Activated naive CD8-positive, alpha-beta T cell treated with anti-CD3 and anti-CD28 coated beads for 36 hours (primary cell): ENCODE results near the gene ZFPM1. TPM values are rescaled to one million over a fixed set of nuclear protein-coding genes. Genes with fewer than 3 reads are reported as not detected.
"Not testable (repeated sequence)": the region's sequence is repeated elsewhere in the genome, so short reads cannot be mapped to it uniquely, and the experiment has no call there.

ENCODE experiments used
- DNase-seq: peaks from one replicate; pipeline ENCODE4 v3.0.0; 2021
- H3K27ac Mint-ChIP-seq: one replicate; pipeline ENCODE4 v1.8.0; 2022; ENCODE audit warnings: mild to moderate bottlenecking, moderate library complexity, mixed read lengths
- H3K27me3 Mint-ChIP-seq: one replicate; pipeline ENCODE4 v1.8.0; 2022; ENCODE audit warnings: mild to moderate bottlenecking, mixed read lengths
- H3K36me3 Mint-ChIP-seq: one replicate; pipeline ENCODE4 v1.8.0; 2021; ENCODE audit warnings: mild to moderate bottlenecking, mixed read lengths
- H3K4me1 Mint-ChIP-seq: one replicate; pipeline ENCODE4 v1.8.0; 2021; ENCODE audit warnings: mixed read lengths
- H3K4me3 Mint-ChIP-seq: one replicate; pipeline ENCODE4 v1.8.0; 2022; ENCODE audit warnings: mild to moderate bottlenecking, moderate library complexity, mixed read lengths
- H3K9me3 Mint-ChIP-seq: one replicate; pipeline ENCODE4 v1.8.0; 2022; ENCODE audit warnings: mixed read lengths
- total RNA-seq, 2 experiments: library from RNA; stranded (reverse); gene quantifications; one replicate each; pipeline ENCODE4 v1.2.3, GENCODE V29; 2021

ZFPM1 gene
- total RNA-seq, 2 experiments from 2014 or later, result 6.7 to 6.9 TPM

DNA sequence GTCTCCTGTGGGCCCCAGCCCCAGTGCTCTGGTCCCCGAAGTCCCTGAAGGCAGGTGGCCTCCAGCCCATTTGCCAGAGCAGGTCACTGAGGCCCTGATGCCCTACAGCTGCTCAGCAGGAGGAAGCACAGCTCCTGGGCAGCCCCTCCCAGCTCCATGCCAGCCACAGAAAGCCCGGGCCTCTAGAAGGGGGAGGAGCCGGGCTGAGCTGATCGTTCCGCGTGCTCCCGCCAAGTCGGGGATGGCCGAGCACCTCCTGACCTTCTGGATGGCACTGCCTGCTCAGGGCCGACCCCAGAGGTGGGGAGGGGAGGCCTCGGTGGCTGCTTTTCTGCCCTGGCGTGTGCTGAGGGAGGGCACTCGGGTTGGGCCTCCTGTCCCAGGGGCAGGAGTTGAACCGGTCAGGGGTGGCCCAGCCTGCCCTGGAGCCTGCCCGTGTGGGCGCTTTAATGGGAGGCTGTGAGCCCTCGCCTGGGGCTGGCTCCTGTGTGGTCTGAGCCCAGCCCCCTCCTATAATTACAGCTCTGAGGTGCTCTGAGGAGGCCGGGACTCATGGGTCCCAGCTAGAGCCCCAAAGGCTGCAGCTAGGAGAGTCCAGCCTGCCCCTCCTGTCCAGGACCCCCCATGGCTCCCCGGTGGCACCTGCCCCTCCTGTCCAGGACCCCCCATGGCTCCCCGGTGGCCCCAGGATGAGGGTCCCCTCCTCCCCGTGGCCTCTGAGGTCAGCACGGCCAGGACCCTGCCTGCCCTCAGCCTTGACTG, 29.7 kb downstream of the ZFPM1 start:
- no peaks in the 10 kb centered on the region for H3K36me3 Mint-ChIP-seq
- no peak overlapping the region for H3K4me3 Mint-ChIP-seq
- H3K27ac Mint-ChIP-seq, result no peak overlapping the region
- H3K27me3 Mint-ChIP-seq, result no peaks in the 10 kb centered on the region
- no peaks in the 10 kb centered on the region for H3K9me3 Mint-ChIP-seq
- H3K4me1 Mint-ChIP-seq, result peaks cover 23% of the 10 kb centered on the region
- no peak for DNase-seq

DNA sequence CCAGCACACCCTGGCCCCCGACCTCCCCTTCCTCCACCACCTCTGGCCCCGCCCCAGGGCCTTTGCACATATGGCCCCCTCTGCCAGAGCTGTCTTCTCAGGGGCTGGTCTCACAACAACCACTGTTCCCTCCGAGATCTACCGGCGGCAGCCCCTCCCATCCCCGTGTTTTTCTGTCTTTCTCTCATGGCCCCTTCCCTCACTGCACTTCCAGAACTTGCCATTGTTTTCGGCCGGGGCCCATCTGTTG, 30.2 kb downstream of the ZFPM1 start:
- Mint-ChIP-seq H3K27ac (no peak overlapping the region), H3K27me3 (no peaks in the 10 kb centered on the region), H3K4me1 (peaks cover 19% of the 10 kb centered on the region), H3K4me3 (no peak overlapping the region), H3K9me3 (no peaks in the 10 kb centered on the region), H3K36me3 (no peaks in the 10 kb centered on the region)
- no peak for DNase-seq

DNA sequence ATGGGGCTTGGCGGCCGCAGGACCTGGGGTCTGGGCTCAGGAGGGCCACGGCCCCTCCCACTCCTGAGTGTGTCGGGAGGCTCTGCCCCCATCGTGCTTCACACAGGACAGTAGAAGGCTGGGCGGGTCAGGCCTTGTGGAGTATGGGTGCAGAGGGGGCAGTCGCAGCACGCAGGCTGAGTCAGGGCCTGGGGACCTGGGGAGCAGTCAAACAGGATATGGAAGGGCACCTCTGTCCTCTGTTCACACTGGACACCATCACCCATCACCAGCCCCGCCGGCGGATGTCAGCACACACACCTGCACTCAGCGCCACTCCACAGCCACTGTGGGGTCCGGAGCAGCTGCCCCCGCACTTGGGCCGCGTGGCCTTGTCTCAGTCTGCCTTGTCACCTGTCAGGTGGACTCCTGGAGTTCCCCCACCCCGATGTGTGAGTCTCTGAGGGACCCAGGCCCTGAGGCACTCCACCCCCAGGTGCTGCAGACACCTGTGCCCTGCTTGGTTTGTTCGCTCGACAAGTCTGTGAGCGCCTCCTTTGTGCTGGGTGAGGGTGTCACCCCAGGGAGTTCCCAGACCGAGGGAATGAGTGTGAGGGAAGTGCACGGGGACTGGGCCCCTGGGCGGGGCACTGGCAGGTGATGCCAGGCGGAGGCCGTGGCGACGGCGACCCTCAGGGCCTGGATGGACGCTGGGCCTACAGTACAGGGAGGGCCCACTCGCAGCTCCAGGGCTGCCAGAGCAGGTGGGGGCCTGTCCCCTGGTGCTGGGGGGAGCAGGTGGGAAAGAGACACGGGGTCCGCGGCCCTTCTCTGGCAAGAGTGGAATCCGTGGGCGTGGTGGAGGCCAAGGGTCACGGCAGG, 31.7 kb downstream of the ZFPM1 start:
- Mint-ChIP-seq H3K4me3 (no peak overlapping the region), H3K9me3 (no peaks in the 10 kb centered on the region), H3K36me3 (no peaks in the 10 kb centered on the region), H3K27me3 (no peaks in the 10 kb centered on the region), H3K4me1 (peaks cover 9% of the 10 kb centered on the region), H3K27ac (no peak overlapping the region)
- no peak for DNase-seq

DNA sequence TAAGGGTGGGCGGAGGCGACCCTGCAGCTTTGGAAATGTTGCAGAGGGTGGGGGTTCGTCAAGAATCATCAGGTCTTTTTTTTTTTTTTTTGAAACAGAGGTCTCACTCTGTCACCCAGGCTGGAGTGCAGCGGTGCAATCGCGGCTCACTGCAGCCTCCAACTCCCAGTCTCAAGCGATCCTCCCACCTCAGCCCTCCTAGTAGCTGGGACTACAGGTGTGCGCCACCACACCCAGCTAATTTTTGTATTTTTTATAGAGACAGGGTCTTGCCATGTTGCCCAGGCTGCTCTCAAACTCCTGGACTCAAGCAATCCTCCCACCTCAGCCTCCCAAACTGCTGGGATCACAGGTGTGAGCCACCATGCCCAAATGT, 32.3 kb downstream of the ZFPM1 start:
- H3K4me3 Mint-ChIP-seq, DNase-seq, H3K27ac Mint-ChIP-seq, H3K4me1 Mint-ChIP-seq, H3K27me3 Mint-ChIP-seq, H3K9me3 Mint-ChIP-seq, H3K36me3 Mint-ChIP-seq: not testable (repeated sequence)

DNA sequence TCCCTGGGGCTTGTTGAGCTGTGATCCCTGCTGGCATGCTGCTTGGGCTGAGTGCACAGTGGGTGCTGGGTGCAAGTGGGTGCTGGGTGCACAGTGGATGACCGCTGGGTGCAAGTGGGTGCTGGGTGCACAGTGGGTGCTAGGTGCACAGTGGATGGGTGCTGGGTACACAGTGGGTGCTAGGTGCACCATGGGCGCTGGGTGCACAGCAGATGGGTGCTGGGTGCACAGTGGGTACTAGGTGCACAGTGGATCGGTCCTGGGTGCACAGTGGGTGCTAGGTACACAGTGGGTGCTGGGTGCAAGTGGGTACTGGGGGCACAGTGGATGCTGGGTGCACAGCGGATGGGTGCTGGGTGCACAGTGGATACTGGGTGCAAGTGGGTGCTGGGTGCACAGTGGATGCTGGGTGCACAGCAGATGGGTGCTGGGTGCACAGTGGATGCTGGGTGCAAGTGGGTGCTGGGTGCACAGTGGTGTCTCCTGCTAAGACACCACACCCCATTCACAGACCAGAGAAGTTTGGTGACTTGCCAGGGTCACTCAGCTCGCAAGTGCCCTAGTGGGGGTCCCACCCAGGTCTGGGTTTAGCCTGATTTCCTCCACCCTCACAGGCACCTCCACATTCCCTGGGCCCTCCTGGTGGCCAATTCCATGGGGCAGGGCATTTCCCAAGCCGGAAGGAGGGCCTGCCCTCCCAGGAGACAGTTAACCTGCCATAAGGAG, 33.5 kb downstream of the ZFPM1 start:
- DNase-seq, result no peak
- Mint-ChIP-seq H3K4me1 (no peaks in the 10 kb centered on the region), H3K27ac (no peak overlapping the region), H3K27me3 (no peaks in the 10 kb centered on the region), H3K9me3 (no peaks in the 10 kb centered on the region), H3K4me3 (no peak overlapping the region), H3K36me3 (no peaks in the 10 kb centered on the region)

DNA sequence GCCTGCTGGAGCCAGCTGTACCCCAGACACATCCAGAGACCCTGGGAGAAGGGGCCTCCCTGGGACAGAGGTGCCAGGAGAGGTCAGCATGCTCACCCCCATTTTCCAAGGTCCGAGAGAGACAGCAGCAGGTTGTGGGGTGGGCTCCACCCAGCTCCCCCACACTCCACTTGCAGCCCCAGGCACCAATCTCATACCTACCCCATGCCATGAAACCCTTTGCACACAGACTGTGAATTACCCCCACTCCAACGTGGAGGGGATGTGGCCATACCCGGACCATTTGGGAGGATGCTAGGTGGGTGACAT, 34.0 kb downstream of the ZFPM1 start:
- no peak overlapping the region for H3K4me3 Mint-ChIP-seq
- H3K4me1 Mint-ChIP-seq, result no peaks in the 10 kb centered on the region
- no peaks in the 10 kb centered on the region for H3K9me3 Mint-ChIP-seq
- no peaks in the 10 kb centered on the region for H3K36me3 Mint-ChIP-seq
- no peak for DNase-seq
- H3K27me3 Mint-ChIP-seq, result no peaks in the 10 kb centered on the region
- H3K27ac Mint-ChIP-seq, result no peak overlapping the region

DNA sequence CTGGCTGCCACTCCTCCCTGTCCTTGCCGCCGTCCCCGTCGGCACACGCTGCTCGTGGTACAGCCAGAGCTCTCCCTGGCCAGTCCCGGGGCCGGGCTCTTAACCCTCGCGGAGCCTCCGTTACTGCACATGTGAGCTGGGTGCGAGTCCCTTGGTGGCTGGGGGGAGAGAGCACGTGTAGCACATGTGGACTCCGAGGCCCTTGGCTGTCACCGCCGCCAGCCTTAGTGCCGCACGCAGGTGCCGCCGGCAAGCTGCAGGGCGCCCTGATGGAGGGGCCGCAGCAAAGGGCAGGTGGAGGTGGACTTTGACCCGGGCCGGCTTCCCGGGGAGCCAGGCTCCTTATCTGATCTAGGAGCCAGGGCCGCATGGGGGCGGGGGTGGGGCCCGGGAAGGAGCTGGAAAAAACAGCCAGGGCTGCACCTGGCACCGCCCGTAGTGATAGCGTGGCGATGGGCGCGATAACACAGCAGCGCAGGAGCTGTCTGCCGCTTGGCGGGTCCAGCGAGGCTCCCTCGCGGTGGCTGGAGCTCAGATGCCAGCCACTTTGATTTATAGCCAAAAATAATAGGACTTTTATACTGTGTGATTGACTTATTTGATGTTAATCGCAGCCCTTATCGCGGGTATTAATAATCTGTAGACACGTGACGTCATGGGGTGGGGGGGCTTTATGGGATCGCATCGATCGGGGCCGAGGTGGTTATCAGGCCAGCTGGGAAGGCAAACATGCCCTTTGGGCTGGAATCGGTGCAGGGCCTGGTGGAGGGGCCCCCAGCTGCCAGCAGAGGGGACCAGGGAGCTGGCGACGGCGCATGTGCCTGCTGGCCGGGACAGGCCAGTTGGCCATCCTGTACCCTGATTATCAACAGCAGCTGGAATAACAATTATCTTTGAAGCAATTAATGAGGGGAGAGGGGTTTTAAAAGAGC, 35.1 kb downstream of the ZFPM1 start:
- Mint-ChIP-seq H3K27ac (no peak overlapping the region), H3K36me3 (no peaks in the 10 kb centered on the region), H3K4me1 (no peaks in the 10 kb centered on the region), H3K4me3 (no peak overlapping the region), H3K27me3 (no peaks in the 10 kb centered on the region), H3K9me3 (no peaks in the 10 kb centered on the region)
- DNase-seq, result no peak

DNA sequence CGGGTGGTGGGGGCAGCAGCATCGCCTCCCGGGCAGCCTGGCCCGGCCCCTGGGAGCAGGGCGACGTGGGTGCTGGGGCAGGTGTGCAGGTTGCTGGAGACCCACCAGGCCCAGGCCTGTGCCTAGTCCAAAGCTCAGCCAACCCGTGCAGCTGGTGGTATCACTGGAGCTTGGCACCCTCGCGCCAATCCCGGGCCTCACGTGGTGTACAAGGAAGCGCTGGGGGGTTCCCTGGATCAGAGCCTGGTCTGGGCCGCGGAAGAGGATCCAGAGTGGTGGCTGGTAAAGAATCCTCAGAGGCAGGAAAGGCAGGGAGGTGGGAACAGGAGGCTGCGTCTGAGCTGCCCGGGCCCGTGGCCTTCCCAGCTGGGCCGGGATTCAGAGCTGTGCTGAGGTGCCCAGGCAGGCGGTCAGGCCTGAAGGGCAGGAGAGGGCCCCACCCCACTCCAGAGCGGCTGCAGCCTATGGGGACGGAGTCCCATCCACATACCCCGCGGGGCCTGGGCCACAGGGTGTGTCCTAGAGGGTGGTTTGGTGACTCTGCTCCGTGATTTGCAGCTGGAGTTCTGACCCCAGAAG, 36.2 kb downstream of the ZFPM1 start:
- Mint-ChIP-seq H3K27me3 (no peaks in the 10 kb centered on the region), H3K4me3 (no peak overlapping the region), H3K36me3 (no peaks in the 10 kb centered on the region), H3K27ac (no peak overlapping the region), H3K9me3 (no peaks in the 10 kb centered on the region), H3K4me1 (no peaks in the 10 kb centered on the region)
- DNase-seq, result no peak

DNA sequence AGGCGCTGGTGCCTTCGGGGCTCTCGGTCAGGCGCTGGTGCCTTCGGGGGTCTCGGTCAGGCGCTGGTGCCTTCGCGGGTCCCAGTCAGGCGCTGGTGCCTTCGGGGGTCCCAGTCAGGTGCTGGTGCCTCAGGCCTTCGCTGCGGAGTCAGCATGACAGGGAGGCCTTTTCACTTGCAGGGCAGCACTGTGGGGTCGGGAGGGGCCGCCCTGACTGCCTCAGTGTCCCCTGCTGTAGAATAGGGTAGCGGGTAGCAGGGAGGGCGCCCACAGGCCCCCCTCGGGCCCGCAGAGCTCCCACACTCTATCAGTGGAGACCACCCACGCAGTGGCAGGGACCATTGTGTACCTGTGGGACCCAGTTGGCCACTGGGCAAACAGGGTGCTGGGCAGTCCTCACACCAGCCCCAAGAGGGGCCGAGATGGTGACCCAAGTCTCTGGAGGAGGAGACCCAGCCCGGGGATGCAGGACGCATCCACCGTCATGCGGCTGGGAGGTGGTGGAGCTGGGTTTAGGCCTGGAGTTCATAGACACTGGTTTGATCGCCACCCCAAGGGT, 38.0 kb downstream of the ZFPM1 start:
- no peak for DNase-seq
- no peaks in the 10 kb centered on the region for H3K9me3 Mint-ChIP-seq
- no peaks in the 10 kb centered on the region for H3K36me3 Mint-ChIP-seq
- H3K4me3 Mint-ChIP-seq, result no peak overlapping the region
- H3K4me1 Mint-ChIP-seq, result no peaks in the 10 kb centered on the region
- H3K27me3 Mint-ChIP-seq, result no peaks in the 10 kb centered on the region
- no peak overlapping the region for H3K27ac Mint-ChIP-seq

DNA sequence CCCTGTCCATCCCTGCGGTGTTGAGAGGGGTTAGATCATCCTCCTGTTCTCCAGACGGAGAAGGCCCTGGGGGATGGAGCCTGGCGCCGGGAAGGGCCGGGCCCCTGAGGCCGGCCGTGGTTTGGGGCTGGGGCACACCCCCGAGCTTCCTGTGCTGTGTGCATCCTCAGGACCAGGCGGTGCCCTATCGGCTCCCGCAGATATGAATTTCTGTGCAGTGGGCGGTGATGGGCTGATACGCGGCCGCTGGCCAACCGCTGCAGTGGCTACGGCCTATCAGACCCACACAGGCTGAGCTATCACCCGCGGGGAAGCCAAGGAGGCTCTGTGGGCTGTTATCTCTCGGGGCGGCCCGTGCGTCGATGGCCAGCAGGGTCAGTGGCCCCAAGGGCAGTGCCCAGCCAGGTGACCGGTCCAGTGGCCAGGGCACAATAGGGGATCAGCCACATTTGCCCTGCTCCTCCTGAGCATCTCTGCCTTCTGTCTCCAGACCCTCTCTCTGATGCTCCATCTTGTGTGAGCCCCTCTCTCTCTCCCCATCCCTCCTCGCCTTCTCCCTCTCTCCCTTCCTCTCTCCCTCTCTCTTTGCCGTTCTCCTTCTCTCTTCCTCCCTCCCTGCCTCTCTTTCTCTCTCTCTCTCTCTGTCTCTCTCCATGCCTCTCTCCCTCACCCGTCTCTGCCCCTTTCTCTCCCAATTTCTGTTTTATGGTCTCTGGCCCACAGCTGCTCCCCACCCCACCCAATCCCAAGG, 38.7 kb downstream of the ZFPM1 start:
- H3K9me3 Mint-ChIP-seq, result no peaks in the 10 kb centered on the region
- H3K27me3 Mint-ChIP-seq, result no peaks in the 10 kb centered on the region
- H3K36me3 Mint-ChIP-seq, result no peaks in the 10 kb centered on the region
- no peak overlapping the region for H3K4me3 Mint-ChIP-seq
- H3K27ac Mint-ChIP-seq, result no peak overlapping the region
- no peaks in the 10 kb centered on the region for H3K4me1 Mint-ChIP-seq
- DNase-seq, result no peak

DNA sequence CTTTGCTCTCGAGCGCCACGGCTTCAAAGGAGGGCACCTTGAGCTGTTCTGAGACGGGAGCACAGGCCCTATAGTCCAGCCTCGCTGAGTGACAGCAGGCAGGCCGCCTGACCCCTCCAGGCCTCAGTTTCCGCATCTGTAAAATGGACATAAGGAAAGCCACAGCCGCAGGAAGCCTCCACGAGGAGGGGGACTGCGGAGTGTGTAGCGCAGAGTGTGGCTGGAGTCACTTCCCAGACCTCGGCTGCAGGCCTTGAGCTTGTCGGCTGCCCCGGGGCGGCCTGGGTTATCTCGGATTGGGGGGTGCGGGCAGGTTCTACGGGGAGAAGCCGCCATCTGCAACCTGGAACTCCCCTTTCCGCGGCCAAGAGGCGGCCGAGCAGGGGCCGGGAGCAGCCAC, 40.8 kb downstream of the ZFPM1 start:
- Mint-ChIP-seq H3K4me3 (no peak overlapping the region), H3K27me3 (no peaks in the 10 kb centered on the region), H3K9me3 (no peaks in the 10 kb centered on the region), H3K36me3 (no peaks in the 10 kb centered on the region), H3K27ac (no peak overlapping the region), H3K4me1 (no peaks in the 10 kb centered on the region)
- DNase-seq, result no peak

DNA sequence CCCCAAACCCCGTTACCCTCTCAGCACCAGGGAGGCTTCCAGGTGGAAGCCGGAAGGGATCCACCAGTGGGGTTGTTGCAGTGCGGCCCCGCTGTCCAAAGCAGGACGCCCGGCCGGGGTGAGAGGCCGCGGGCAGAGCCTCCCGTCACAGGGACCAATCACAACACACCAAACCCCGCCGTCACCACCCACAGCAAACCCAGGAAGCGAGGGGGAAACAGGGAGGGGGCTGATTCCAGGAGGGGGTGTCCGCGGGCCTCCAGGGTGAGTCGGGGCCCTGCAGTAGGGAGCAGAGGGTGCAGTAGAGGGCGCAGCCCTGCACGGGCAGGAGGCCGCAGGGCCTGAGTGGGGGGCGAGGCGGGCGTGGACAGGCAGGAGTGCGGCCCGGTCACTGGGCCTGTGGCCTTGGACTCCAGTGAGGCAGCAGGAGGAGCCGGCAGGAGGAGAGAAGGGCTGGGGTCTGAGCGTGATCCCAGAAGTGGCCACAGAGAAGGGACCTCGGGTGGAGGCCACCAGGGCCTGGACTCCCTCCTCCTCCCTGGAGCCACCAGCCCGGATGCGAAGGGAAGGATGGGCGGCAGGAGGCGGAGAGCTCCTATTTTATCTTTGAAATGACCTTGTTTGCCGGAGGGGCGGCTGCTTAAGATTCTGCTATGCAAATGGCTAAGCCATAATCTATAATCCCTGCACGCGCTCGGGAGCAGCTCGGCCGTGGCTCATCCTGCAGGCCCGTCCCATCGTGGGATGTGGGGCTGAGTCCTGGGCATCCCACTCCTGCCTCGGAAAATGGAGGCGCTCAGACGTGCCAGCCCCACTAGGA, 41.5 kb downstream of the ZFPM1 start:
- no peaks in the 10 kb centered on the region for H3K36me3 Mint-ChIP-seq
- no peaks in the 10 kb centered on the region for H3K27me3 Mint-ChIP-seq
- DNase-seq, result no peak
- H3K27ac Mint-ChIP-seq, result no peak overlapping the region
- H3K4me1 Mint-ChIP-seq, result no peaks in the 10 kb centered on the region
- no peak overlapping the region for H3K4me3 Mint-ChIP-seq
- no peaks in the 10 kb centered on the region for H3K9me3 Mint-ChIP-seq

DNA sequence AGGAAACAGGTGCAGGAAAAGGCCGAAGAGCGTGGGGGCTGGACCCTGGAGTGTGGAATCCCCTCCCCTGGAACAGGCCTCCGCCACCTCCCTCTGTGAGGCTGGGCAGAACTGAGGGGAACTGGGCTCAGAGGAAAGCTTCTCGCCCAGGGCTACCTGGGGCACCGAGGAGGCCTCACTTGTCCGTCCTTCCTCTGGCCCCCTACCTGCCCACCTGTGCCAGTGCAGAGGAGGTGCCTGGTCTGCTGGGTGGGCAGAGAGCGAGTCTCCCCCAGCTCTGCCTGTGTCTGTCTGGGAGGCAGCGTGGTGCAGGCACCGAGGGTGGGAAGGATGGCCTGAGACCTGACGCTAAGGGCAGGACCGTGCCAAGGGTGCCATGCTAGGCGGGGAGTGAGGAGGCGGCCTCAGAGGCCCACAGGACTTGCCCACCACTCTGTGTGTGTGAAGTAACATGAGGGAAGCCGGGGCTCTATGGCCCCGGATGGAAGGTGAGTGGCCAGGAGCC, 42.2 kb downstream of the ZFPM1 start:
- no peak overlapping the region for H3K27ac Mint-ChIP-seq

More for the DNA sequence above, 42.2 kb downstream of the ZFPM1 start:
- no peaks in the 10 kb centered on the region for H3K4me1 Mint-ChIP-seq
- H3K36me3 Mint-ChIP-seq, result no peaks in the 10 kb centered on the region
- no peak overlapping the region for H3K4me3 Mint-ChIP-seq
- H3K9me3 Mint-ChIP-seq, result no peaks in the 10 kb centered on the region
- no peak for DNase-seq
- H3K27me3 Mint-ChIP-seq, result no peaks in the 10 kb centered on the region
